GM06990 (cell line): Measurements from ENCODE around the gene SLC5A6.

Source experiments
- DNase-seq: peaks from one replicate; pipeline ENCODE4 v3.0.0-alpha.2; 2011; ENCODE audit not compliant: insufficient read length; ENCODE audit errors: extremely low read depth
- H3K27me3 ChIP-seq: replicated peaks from 2 replicates; pipeline ENCODE4 v1.6.0; 2011; ENCODE audit warnings: low read length; ENCODE audit not compliant: control insufficient read depth, insufficient read depth
- H3K36me3 ChIP-seq: 2 replicates; pipeline ENCODE4 v1.5.1; 2011; ENCODE audit warnings: low read length; ENCODE audit not compliant: control insufficient read depth, insufficient read depth
- H3K4me3 ChIP-seq: replicated peaks from 2 replicates; pipeline ENCODE4 v1.5.1; 2011; ENCODE audit warnings: low read depth, mild to moderate bottlenecking, control low read depth, low read length
- CTCF ChIP-seq: IDR thresholded peaks from 2 replicates; pipeline ENCODE4 v1.5.1; 2011; ENCODE audit warnings: low read length, control low read depth, mild to moderate bottlenecking, inconsistent platforms; ENCODE audit not compliant: insufficient read depth, poor library complexity, severe bottlenecking

SLC5A6 gene

GRCh38 chr2:27236136-27236535 lies 24.1 kb upstream of the SLC5A6 start:
- no peak for DNase-seq
- Histone ChIP-seq H3K27me3 (no peaks in the 10 kb centered on the region), H3K4me3 (no peak overlapping the region), H3K36me3 (peaks cover 76% of the 10 kb centered on the region)
- no peak for TF ChIP-seq CTCF

- no peak for TF ChIP-seq CTCF
- Histone ChIP-seq H3K36me3 (peaks cover 60% of the 10 kb centered on the region), H3K4me3 (no peak overlapping the region), H3K27me3 (no peaks in the 10 kb centered on the region)
- no peak for DNase-seq
These were observed 21.3 kb upstream of the SLC5A6 start for GRCh38 chr2:27233341-27233740.

GRCh38 chr2:27231921-27232320 lies 19.9 kb upstream of the SLC5A6 start:
- no peak for DNase-seq
- Histone ChIP-seq H3K27me3 (no peaks in the 10 kb centered on the region), H3K36me3 (peaks cover 50% of the 10 kb centered on the region), H3K4me3 (no peak overlapping the region)
- TF ChIP-seq CTCF, result no peak

- peaks cover 43% of the 10 kb centered on the region for H3K36me3 ChIP-seq
- no peak for DNase-seq
- H3K4me3 ChIP-seq, result no peak overlapping the region
- H3K27me3 ChIP-seq, result no peaks in the 10 kb centered on the region
- no peak for TF ChIP-seq CTCF
These were observed 15.4 kb upstream of the SLC5A6 start for GRCh38 chr2:27227501-27227900.

GRCh38 chr2:27225526-27225925 lies 13.5 kb upstream of the SLC5A6 start:
- H3K36me3 ChIP-seq, result peaks cover 44% of the 10 kb centered on the region
- H3K27me3 ChIP-seq, result no peaks in the 10 kb centered on the region
- TF ChIP-seq CTCF, result no peak
- no peak for DNase-seq
- H3K4me3 ChIP-seq, result no peak overlapping the region

- DNase-seq, result no peak
- Histone ChIP-seq H3K4me3 (no peak overlapping the region), H3K36me3 (peaks cover 40% of the 10 kb centered on the region), H3K27me3 (no peaks in the 10 kb centered on the region)
- no peak for TF ChIP-seq CTCF
These were observed 11.3 kb upstream of the SLC5A6 start for GRCh38 chr2:27223416-27223815.
